ENCODE results near the gene LTBP1.

The LTBP1 gene

GRCh38 chr2:33236482-33237385 is 290.0 kb downstream of the LTBP1 start:
- DNase-seq = no peak

GRCh38 chr2:33238111-33238510 is 291.4 kb downstream of the LTBP1 start:
- no peak for DNase-seq

GRCh38 chr2:33240178-33240577 is 293.4 kb downstream of the LTBP1 start:
- DNase-seq = no peak

- no peak for DNase-seq
Measured at GRCh38 chr2:33241072-33241471, 294.3 kb downstream of the LTBP1 start.

GRCh38 chr2:33241581-33241980 is 294.8 kb downstream of the LTBP1 start:
- no peak for DNase-seq

GRCh38 chr2:33242845-33243244 is 296.1 kb downstream of the LTBP1 start:
- no peak for DNase-seq

- DNase-seq = no peak
Measured at GRCh38 chr2:33246432-33246831, 299.7 kb downstream of the LTBP1 start.

- DNase-seq = no peak
Measured at GRCh38 chr2:33247365-33247764, 300.6 kb downstream of the LTBP1 start.

GRCh38 chr2:33250417-33251029 is 303.8 kb downstream of the LTBP1 start:
- no peak for DNase-seq

GRCh38 chr2:33256162-33256755 is 309.5 kb downstream of the LTBP1 start:
- DNase-seq = no peak

GRCh38 chr2:33258387-33258786 is 311.6 kb downstream of the LTBP1 start:
- DNase-seq = no peak

- DNase-seq = no peak
Measured at GRCh38 chr2:33262097-33262496, 315.3 kb downstream of the LTBP1 start.

- no peak for DNase-seq
Measured at GRCh38 chr2:33264766-33265165, 318.0 kb downstream of the LTBP1 start.

GRCh38 chr2:33265584-33266338 is 319.0 kb downstream of the LTBP1 start:
- no peak for DNase-seq

GRCh38 chr2:33266467-33266866 is 319.7 kb downstream of the LTBP1 start:
- no peak for DNase-seq

- no peak for DNase-seq
Measured at GRCh38 chr2:33267043-33267442, 320.3 kb downstream of the LTBP1 start.

GRCh38 chr2:33267756-33268155 is 321.0 kb downstream of the LTBP1 start:
- DNase-seq = no peak

- DNase-seq = no peak
Measured at GRCh38 chr2:33268246-33268831, 321.6 kb downstream of the LTBP1 start.

GRCh38 chr2:33272001-33272400 is 325.2 kb downstream of the LTBP1 start:
- peak; percentile 33 for DNase-seq

- no peak for DNase-seq
Measured at GRCh38 chr2:33273479-33273878, 326.7 kb downstream of the LTBP1 start.

GRCh38 chr2:33274524-33274923 is 327.8 kb downstream of the LTBP1 start:
- DNase-seq = no peak

GRCh38 chr2:33275689-33276444 is 329.1 kb downstream of the LTBP1 start:
- peak; percentile 60 for DNase-seq
